OCI-LY3 (cell line): ENCODE results near the gene FOXL1.

Experiments
- EZH2phosphoT487 ChIP-seq: fragments of 200-600 bp; shearing (Covaris generic); IDR thresholded peaks from 2 replicates; pipeline ENCODE4 v1.6.1; 2018; ENCODE audit warnings: antibody characterized with exemption, mixed run types, low read depth
- TF ChIP-seq, protein P1 (sequence below): fragments of 200-600, 300-600 bp; sonication (generic); IDR thresholded peaks from 2 replicates; pipeline ENCODE4 v1.5.1; 2014; ENCODE audit warnings: antibody characterized with exemption, low read length, low read depth

GRCh38 chr16:86565181-86565631 lies 13.1 kb upstream of the FOXL1 start:
- TF ChIP-seq, protein P1, sequence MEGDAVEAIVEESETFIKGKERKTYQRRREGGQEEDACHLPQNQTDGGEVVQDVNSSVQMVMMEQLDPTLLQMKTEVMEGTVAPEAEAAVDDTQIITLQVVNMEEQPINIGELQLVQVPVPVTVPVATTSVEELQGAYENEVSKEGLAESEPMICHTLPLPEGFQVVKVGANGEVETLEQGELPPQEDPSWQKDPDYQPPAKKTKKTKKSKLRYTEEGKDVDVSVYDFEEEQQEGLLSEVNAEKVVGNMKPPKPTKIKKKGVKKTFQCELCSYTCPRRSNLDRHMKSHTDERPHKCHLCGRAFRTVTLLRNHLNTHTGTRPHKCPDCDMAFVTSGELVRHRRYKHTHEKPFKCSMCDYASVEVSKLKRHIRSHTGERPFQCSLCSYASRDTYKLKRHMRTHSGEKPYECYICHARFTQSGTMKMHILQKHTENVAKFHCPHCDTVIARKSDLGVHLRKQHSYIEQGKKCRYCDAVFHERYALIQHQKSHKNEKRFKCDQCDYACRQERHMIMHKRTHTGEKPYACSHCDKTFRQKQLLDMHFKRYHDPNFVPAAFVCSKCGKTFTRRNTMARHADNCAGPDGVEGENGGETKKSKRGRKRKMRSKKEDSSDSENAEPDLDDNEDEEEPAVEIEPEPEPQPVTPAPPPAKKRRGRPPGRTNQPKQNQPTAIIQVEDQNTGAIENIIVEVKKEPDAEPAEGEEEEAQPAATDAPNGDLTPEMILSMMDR = no peak
- TF ChIP-seq EZH2phosphoT487 = no peak
